GM23338 (cell line): ENCODE measurements around the gene FOXA2. TPM values are rescaled to one million over a fixed set of nuclear protein-coding genes. Genes with fewer than 3 reads are reported as not detected.

ENCODE experiments used
- ATAC-seq: fragments of 200-7000 bp; cut with Tn5 transposase; 3 replicates; pipeline ENCODE4 v1.9.1; 2020
- DNase-seq: peaks from one replicate; pipeline ENCODE4 v3.0.0-alpha.2; 2015; ENCODE audit warnings: low spot score
- H2AFZ ChIP-seq: fragments of 200-600 bp; sonication (generic); 2 replicates; pipeline ENCODE4 v1.8.0; 2016; ENCODE audit warnings: antibody characterized with exemption, mild to moderate bottlenecking, moderate library complexity
- H3F3A ChIP-seq: fragments of 200-600 bp; sonication (generic); replicated peaks from 2 replicates; pipeline ENCODE4 v1.8.0; 2017; ENCODE audit warnings: antibody characterized with exemption, mixed run types, low read depth
- H3K27ac ChIP-seq: fragments of 200-600 bp; sonication (generic); 2 replicates; pipeline ENCODE4 v1.6.1; 2016; ENCODE audit warnings: low read depth
- H3K27me3 ChIP-seq: fragments of 200-600 bp; sonication (generic); 2 replicates; pipeline ENCODE4 v1.8.0; 2016; ENCODE audit warnings: mild to moderate bottlenecking, mixed run types, moderate library complexity; ENCODE audit not compliant: insufficient read depth
- H3K36me3 ChIP-seq: fragments of 200-600 bp; sonication (generic); 2 replicates; pipeline ENCODE4 v1.8.0; 2016; ENCODE audit warnings: mild to moderate bottlenecking; ENCODE audit not compliant: insufficient read depth
- H3K4me1 ChIP-seq: fragments of 200-600 bp; sonication (generic); 2 replicates; pipeline ENCODE4 v1.8.0; 2016; ENCODE audit warnings: mild to moderate bottlenecking, moderate library complexity; ENCODE audit not compliant: insufficient read depth
- H3K4me2 ChIP-seq: fragments of 200-600 bp; sonication (generic); 2 replicates; pipeline ENCODE4 v1.7.1; 2017; ENCODE audit warnings: mixed run types
- H3K4me3 ChIP-seq: fragments of 200-600 bp; sonication (generic); 2 replicates; pipeline ENCODE4 v1.6.1; 2016; ENCODE audit warnings: mixed run types
- H3K79me2 ChIP-seq: fragments of 200-600 bp; sonication (generic); replicated peaks from 2 replicates; pipeline ENCODE4 v1.8.0; 2017; ENCODE audit warnings: mild to moderate bottlenecking; ENCODE audit not compliant: insufficient read depth
- H3K9me2 ChIP-seq: fragments of 200-600 bp; sonication (generic); 2 replicates; pipeline ENCODE4 v1.8.0; 2017; ENCODE audit not compliant: insufficient read depth
- H4K20me1 ChIP-seq: fragments of 200-600 bp; sonication (generic); replicated peaks from 2 replicates; pipeline ENCODE4 v1.8.0; 2017; ENCODE audit warnings: mild to moderate bottlenecking; ENCODE audit not compliant: insufficient read depth
- H3K27ac Mint-ChIP-seq: 2 replicates; pipeline ENCODE4 v1.8.0; 2020; ENCODE audit warnings: inconsistent platforms, mild to moderate bottlenecking, moderate library complexity, mixed read lengths
- H3K27me3 Mint-ChIP-seq: 3 replicates; pipeline ENCODE4 v1.8.0; 2022; ENCODE audit warnings: low read depth, mild to moderate bottlenecking, moderate library complexity, mixed read lengths, inconsistent platforms; ENCODE audit not compliant: insufficient read depth, poor library complexity
- H3K36me3 Mint-ChIP-seq: 3 replicates; pipeline ENCODE4 v1.8.0; 2021; ENCODE audit warnings: low read depth, mild to moderate bottlenecking, inconsistent platforms, moderate library complexity, mixed read lengths
- H3K4me1 Mint-ChIP-seq: 3 replicates; pipeline ENCODE4 v1.8.0; 2020; ENCODE audit warnings: mild to moderate bottlenecking, inconsistent platforms, mixed read lengths
- H3K4me3 Mint-ChIP-seq: 3 replicates; pipeline ENCODE4 v1.8.0; 2021; ENCODE audit warnings: moderate library complexity, mild to moderate bottlenecking, inconsistent platforms, mixed read lengths
- H3K9me3 Mint-ChIP-seq: 3 replicates; pipeline ENCODE4 v1.8.0; 2020; ENCODE audit warnings: moderate library complexity, mild to moderate bottlenecking, inconsistent platforms, mixed read lengths
- EZH2 ChIP-seq: fragments of 200-600 bp; sonication (generic); IDR thresholded peaks from one replicate; pipeline ENCODE4 v1.8.0; 2017; ENCODE audit warnings: antibody characterized with exemption, mild to moderate bottlenecking, low read depth; ENCODE audit not compliant: unreplicated experiment
- EZH2phosphoT487 ChIP-seq: fragments of 200-600 bp; sonication (generic); IDR thresholded peaks from one replicate; pipeline ENCODE4 v1.8.1; 2018; ENCODE audit warnings: antibody characterized with exemption; ENCODE audit not compliant: unreplicated experiment
- NANOG ChIP-seq: IDR thresholded peaks from 2 replicates; pipeline ENCODE4 v1.6.1; 2016; ENCODE audit warnings: antibody characterized with exemption, borderline replicate concordance
- POLR2AphosphoS5 ChIP-seq: IDR thresholded peaks from 2 replicates; pipeline ENCODE4 v1.6.1; 2016; ENCODE audit warnings: antibody characterized with exemption, low read depth
- ZNF114 ChIP-seq: fragments of 250-450 bp; sonication (Bioruptor Pico); IDR thresholded peaks from 2 replicates; pipeline ENCODE4 v1.5.0; 2020; ENCODE audit warnings: mild to moderate bottlenecking, moderate library complexity
- ZNF331 ChIP-seq: fragments of 250-450 bp; sonication (Bioruptor Pico); IDR thresholded peaks from 2 replicates; pipeline ENCODE4 v1.5.0; 2020; ENCODE audit warnings: low read depth, mild to moderate bottlenecking, moderate library complexity
- polyA plus RNA-seq: library from polyadenylated mRNA; unstranded; fragments of >200 nt; fragmentation: Nextera tagmentation; extraction: Ambion mirVana; gene quantifications from 2 replicates; pipeline ENCODE4 v1.2.1, GENCODE V29; 2016
- total RNA-seq: library from RNA; depleted of rRNA; stranded (reverse); fragments of >200 nt; shearing (Covaris generic); gene quantifications from 2 replicates; pipeline ENCODE4 v1.2.3, GENCODE V29; 2014
- TF ChIP-seq, protein P1 (sequence below): IDR thresholded peaks from 2 replicates; pipeline ENCODE4 v1.6.1; 2016; ENCODE audit warnings: antibody characterized with exemption

The FOXA2 gene
- total and polyA plus RNA-seq, 2 experiments from 2014 or later: not detected

DNA sequence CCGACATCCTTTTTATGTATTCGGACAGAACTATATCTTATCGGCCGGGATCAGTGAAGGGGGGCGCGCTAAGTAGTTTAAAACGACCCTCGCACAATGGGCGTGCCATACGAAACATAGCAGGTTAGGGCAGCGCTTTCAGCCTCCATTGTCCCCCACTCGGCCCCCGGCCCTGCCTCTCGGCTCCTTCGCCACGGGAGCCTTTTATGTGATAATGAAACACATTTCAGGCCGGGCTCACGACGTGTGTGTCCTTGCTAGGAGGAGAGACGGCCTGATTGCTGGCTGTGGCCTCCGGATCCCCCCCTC, 5.3 kb downstream of the FOXA2 start:
- H3K4me3 ChIP-seq: peak overlapping the region; percentile 44
- peaks cover 40% of the 10 kb centered on the region for H4K20me1 ChIP-seq
- peaks cover 96% of the 10 kb centered on the region for H3K27me3 Mint-ChIP-seq
- peak; percentile 42 for ATAC-seq
- no peaks in the 10 kb centered on the region for H3K9me2 ChIP-seq
- peak overlapping the region; percentile 79 for H3K4me2 ChIP-seq
- H3K9me3 Mint-ChIP-seq: peaks cover 2% of the 10 kb centered on the region; the same call in 1 of the 3 replicates
- no peaks in the 10 kb centered on the region for H3K36me3 Mint-ChIP-seq
- H3K4me1 Mint-ChIP-seq: peaks cover 60% of the 10 kb centered on the region
- no peaks in the 10 kb centered on the region for H3K79me2 ChIP-seq
- TF ChIP-seq ZNF114 (CRISPR knock-in tag) (no peak), EZH2phosphoT487 (no peak), POLR2AphosphoS5 (peak; percentile 43; the same call in 1 of the 2 replicates), NANOG (peak; percentile 44; the same call in 1 of the 2 replicates), ZNF331 (CRISPR knock-in tag) (no peak)
- TF ChIP-seq, protein P1, sequence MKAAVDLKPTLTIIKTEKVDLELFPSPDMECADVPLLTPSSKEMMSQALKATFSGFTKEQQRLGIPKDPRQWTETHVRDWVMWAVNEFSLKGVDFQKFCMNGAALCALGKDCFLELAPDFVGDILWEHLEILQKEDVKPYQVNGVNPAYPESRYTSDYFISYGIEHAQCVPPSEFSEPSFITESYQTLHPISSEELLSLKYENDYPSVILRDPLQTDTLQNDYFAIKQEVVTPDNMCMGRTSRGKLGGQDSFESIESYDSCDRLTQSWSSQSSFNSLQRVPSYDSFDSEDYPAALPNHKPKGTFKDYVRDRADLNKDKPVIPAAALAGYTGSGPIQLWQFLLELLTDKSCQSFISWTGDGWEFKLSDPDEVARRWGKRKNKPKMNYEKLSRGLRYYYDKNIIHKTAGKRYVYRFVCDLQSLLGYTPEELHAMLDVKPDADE: no peak; the same call in 1 of the 2 replicates
- H3K4me3 Mint-ChIP-seq: peak overlapping the region; percentile 59
- peaks cover 73% of the 10 kb centered on the region for H3K4me1 ChIP-seq
- no peak overlapping the region for H3K27ac ChIP-seq
- H2AFZ ChIP-seq: no peak overlapping the region
- DNase-seq: peak; percentile 96
- no peaks in the 10 kb centered on the region for H3K36me3 ChIP-seq
- peaks cover 53% of the 10 kb centered on the region for H3F3A ChIP-seq
- H3K27ac Mint-ChIP-seq: no peak overlapping the region
- H3K27me3 ChIP-seq: peaks cover 100% of the 10 kb centered on the region

DNA sequence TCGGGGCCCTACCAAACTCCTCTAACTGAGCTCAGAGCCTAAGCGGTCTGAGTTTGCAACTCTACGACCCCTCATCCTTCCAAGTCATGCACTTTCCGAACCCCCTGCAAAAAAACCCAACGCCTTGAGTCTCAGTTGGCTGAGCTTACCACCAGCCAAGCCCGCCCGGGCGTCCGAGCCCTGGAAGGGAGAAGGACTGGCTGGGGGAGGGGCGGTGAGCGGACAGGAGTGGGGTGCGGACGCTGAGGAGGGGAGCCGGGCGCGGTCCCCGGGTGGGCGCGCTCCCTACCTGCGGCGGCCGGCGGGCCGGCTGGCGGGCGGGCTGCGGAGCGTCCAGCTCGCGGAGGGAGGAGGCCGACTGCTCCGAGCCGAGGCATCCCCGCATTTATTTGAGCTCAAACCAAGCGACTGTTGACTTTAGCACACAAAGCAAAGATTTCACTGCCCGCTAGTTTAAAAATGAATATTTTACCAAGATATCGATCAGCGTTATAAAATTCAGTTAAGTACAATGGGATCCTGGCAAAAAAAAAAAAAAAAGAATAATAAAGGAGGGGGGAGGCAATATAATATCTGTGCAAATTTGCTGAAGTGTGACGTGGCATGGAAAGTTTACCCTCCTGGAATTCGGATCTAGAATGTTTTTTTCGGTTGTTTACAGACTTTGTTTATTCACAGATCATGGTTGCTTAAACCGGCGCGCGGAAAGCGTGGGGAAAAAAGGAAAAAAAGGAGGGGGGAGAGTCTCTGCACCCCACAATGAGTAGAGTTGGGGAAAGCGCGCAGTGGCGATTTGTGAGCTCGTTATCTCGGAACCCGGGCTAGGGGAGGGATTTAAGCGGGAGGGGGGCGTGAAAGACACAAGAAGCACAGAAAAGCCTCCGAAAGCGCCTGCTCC, 5.9 kb downstream of the FOXA2 start:
- DNase-seq (no peak), ATAC-seq (peak; percentile 3; the same call in 2 of the 3 replicates)
- peaks cover 60% of the 10 kb centered on the region for H3K4me1 Mint-ChIP-seq
- Histone ChIP-seq H3F3A (peaks cover 53% of the 10 kb centered on the region), H3K4me1 (peaks cover 79% of the 10 kb centered on the region), H2AFZ (no peak overlapping the region), H3K4me3 (peak overlapping the region; percentile 44), H3K79me2 (no peaks in the 10 kb centered on the region), H3K9me2 (no peaks in the 10 kb centered on the region), H3K36me3 (no peaks in the 10 kb centered on the region), H3K27ac (no peak overlapping the region), H3K27me3 (peaks cover 100% of the 10 kb centered on the region), H3K4me2 (peak overlapping the region; percentile 79), H4K20me1 (peaks cover 40% of the 10 kb centered on the region)
- H3K27ac Mint-ChIP-seq: no peak overlapping the region
- peaks cover 2% of the 10 kb centered on the region; the same call in 1 of the 3 replicates for H3K9me3 Mint-ChIP-seq
- H3K4me3 Mint-ChIP-seq: peak overlapping the region; percentile 59
- TF ChIP-seq EZH2phosphoT487 (no peak), EZH2 (peak; percentile 78), ZNF114 (CRISPR knock-in tag) (no peak)
- peaks cover 96% of the 10 kb centered on the region for H3K27me3 Mint-ChIP-seq
- H3K36me3 Mint-ChIP-seq: no peaks in the 10 kb centered on the region
